Neural crest cell (in vitro differentiated cells): ENCODE measurements around the gene EMSY. TPM values are rescaled to one million over a fixed set of nuclear protein-coding genes. Genes with fewer than 3 reads are reported as not detected.

ENCODE experiments used
- DNase-seq: peaks from one replicate; pipeline ENCODE4 v3.0.0; 2021; ENCODE audit warnings: low read depth, mixed read lengths, low spot score
- H3K27ac Mint-ChIP-seq: one replicate; pipeline ENCODE4 v1.8.0; 2021; ENCODE audit warnings: mild to moderate bottlenecking, mixed read lengths; ENCODE audit not compliant: unreplicated experiment
- H3K27me3 Mint-ChIP-seq: 2 replicates; pipeline ENCODE4 v1.8.0; 2021; ENCODE audit warnings: low read depth, mild to moderate bottlenecking, mixed read lengths
- H3K36me3 Mint-ChIP-seq: 2 replicates; pipeline ENCODE4 v1.8.0; 2021; ENCODE audit warnings: low read depth, mild to moderate bottlenecking, mixed read lengths
- H3K4me1 Mint-ChIP-seq: 2 replicates; pipeline ENCODE4 v1.8.0; 2021; ENCODE audit warnings: mixed read lengths
- H3K4me3 Mint-ChIP-seq: one replicate; pipeline ENCODE4 v1.8.0; 2021; ENCODE audit warnings: mild to moderate bottlenecking, mixed read lengths
- H3K9me3 Mint-ChIP-seq: 2 replicates; pipeline ENCODE4 v1.8.0; 2021; ENCODE audit warnings: mixed read lengths
- CTCF ChIP-seq: fragments of 200-600 bp; sonication (generic); conservative IDR thresholded peaks from 2 replicates; pipeline ENCODE4 v1.5.0; 2021; ENCODE audit warnings: antibody characterized with exemption, mild to moderate bottlenecking
- total RNA-seq: library from RNA; stranded (reverse); gene quantifications from 2 replicates; pipeline ENCODE4 v1.2.1, GENCODE V29; 2021

Gene EMSY
- total RNA-seq, 1 donor from 2014 or later, result 40.1 TPM

- Mint-ChIP-seq H3K9me3 (peaks cover 4% of the 10 kb centered on the region), H3K4me3 (no peak overlapping the region), H3K4me1 (peaks cover 25% of the 10 kb centered on the region), H3K27me3 (no peaks in the 10 kb centered on the region), H3K27ac (no peak overlapping the region), H3K36me3 (peaks cover 4% of the 10 kb centered on the region)
- no peak for DNase-seq
- TF ChIP-seq CTCF, result no peak
Measured at GRCh38 chr11:76574879-76575278, 130.1 kb downstream of the EMSY start.

GRCh38 chr11:76577226-76577920 lies 132.6 kb downstream of the EMSY start:
- no peaks in the 10 kb centered on the region for H3K27me3 Mint-ChIP-seq
- peaks cover 4% of the 10 kb centered on the region for H3K36me3 Mint-ChIP-seq
- peaks cover 4% of the 10 kb centered on the region for H3K9me3 Mint-ChIP-seq
- no peak for DNase-seq
- H3K4me1 Mint-ChIP-seq, result peaks cover 25% of the 10 kb centered on the region
- no peak overlapping the region for H3K27ac Mint-ChIP-seq
- H3K4me3 Mint-ChIP-seq, result no peak overlapping the region
- TF ChIP-seq CTCF, result no peak

GRCh38 chr11:76577921-76578653 lies 133.3 kb downstream of the EMSY start:
- Mint-ChIP-seq H3K36me3 (peaks cover 4% of the 10 kb centered on the region), H3K27me3 (no peaks in the 10 kb centered on the region), H3K9me3 (peaks cover 4% of the 10 kb centered on the region), H3K4me3 (peak overlapping the region; percentile 44), H3K27ac (peak overlapping the region; percentile 98), H3K4me1 (peaks cover 25% of the 10 kb centered on the region)
- DNase-seq, result no peak
- no peak for TF ChIP-seq CTCF

GRCh38 chr11:76578654-76579055 lies 133.8 kb downstream of the EMSY start:
- no peak for TF ChIP-seq CTCF
- peak; percentile 45 for DNase-seq
- H3K27me3 Mint-ChIP-seq, result no peaks in the 10 kb centered on the region
- H3K27ac Mint-ChIP-seq, result peak overlapping the region; percentile 98
- peak overlapping the region; percentile 44 for H3K4me3 Mint-ChIP-seq
- H3K4me1 Mint-ChIP-seq, result peaks cover 25% of the 10 kb centered on the region
- H3K36me3 Mint-ChIP-seq, result peaks cover 4% of the 10 kb centered on the region
- H3K9me3 Mint-ChIP-seq, result peaks cover 4% of the 10 kb centered on the region

GRCh38 chr11:76579056-76579751 lies 134.4 kb downstream of the EMSY start:
- no peak for DNase-seq
- Mint-ChIP-seq H3K4me1 (peaks cover 25% of the 10 kb centered on the region), H3K9me3 (peaks cover 4% of the 10 kb centered on the region), H3K4me3 (peak overlapping the region; percentile 44), H3K36me3 (peaks cover 4% of the 10 kb centered on the region), H3K27ac (peak overlapping the region; percentile 98), H3K27me3 (no peaks in the 10 kb centered on the region)
- TF ChIP-seq CTCF, result no peak
